CD4-positive, alpha-beta T cell treated with Interleukin-15 for 1 hour (primary cell): ENCODE data around the gene ATP8A2.

Experiments used
- DNase-seq: peaks from one replicate; pipeline ENCODE4 v3.0.0-alpha.2; 2020

The ATP8A2 gene

GRCh38 chr13:25864116-25864515 lies 492.3 kb downstream of the ATP8A2 start:
- no peak for DNase-seq

- no peak for DNase-seq
Observed at GRCh38 chr13:25864936-25865335, 493.2 kb downstream of the ATP8A2 start.

- no peak for DNase-seq
Observed at GRCh38 chr13:25865391-25865790, 493.6 kb downstream of the ATP8A2 start.

GRCh38 chr13:25867038-25867437 lies 495.3 kb downstream of the ATP8A2 start:
- no peak for DNase-seq

GRCh38 chr13:25868490-25868889 lies 496.7 kb downstream of the ATP8A2 start:
- DNase-seq: no peak

- DNase-seq: no peak
Observed at GRCh38 chr13:25869941-25870340, 498.2 kb downstream of the ATP8A2 start.

GRCh38 chr13:25871389-25872125 lies 499.8 kb downstream of the ATP8A2 start:
- DNase-seq: no peak

GRCh38 chr13:25872481-25873241 lies 500.9 kb downstream of the ATP8A2 start:
- DNase-seq: no peak

- no peak for DNase-seq
Observed at GRCh38 chr13:25873242-25873612, 501.5 kb downstream of the ATP8A2 start.

- no peak for DNase-seq
Observed at GRCh38 chr13:25874064-25874737, 502.4 kb downstream of the ATP8A2 start.

- peak; percentile 71 for DNase-seq
Observed at GRCh38 chr13:25874907-25875306, 503.1 kb downstream of the ATP8A2 start.

GRCh38 chr13:25876247-25876646 lies 504.5 kb downstream of the ATP8A2 start:
- DNase-seq: no peak

GRCh38 chr13:25879466-25879865 lies 507.7 kb downstream of the ATP8A2 start:
- DNase-seq: no peak

GRCh38 chr13:25881136-25881926 lies 509.6 kb downstream of the ATP8A2 start:
- DNase-seq: no peak

GRCh38 chr13:25881971-25882451 lies 510.2 kb downstream of the ATP8A2 start:
- no peak for DNase-seq

GRCh38 chr13:25882466-25883357 lies 510.9 kb downstream of the ATP8A2 start:
- no peak for DNase-seq

GRCh38 chr13:25885418-25885817 lies 513.6 kb downstream of the ATP8A2 start:
- DNase-seq: no peak

GRCh38 chr13:25886438-25887214 lies 514.9 kb downstream of the ATP8A2 start:
- DNase-seq: no peak

GRCh38 chr13:25887962-25888655 lies 516.3 kb downstream of the ATP8A2 start:
- DNase-seq: no peak

GRCh38 chr13:25890671-25891212 lies 519.0 kb downstream of the ATP8A2 start:
- no peak for DNase-seq
